GM12878 (cell line): ENCODE measurements around the gene FABP6. TPM values are rescaled to one million over a fixed set of nuclear protein-coding genes. Genes with fewer than 3 reads are reported as not detected.
"Not testable (repeated sequence)": the region's sequence is repeated elsewhere in the genome, so short reads cannot be mapped to it uniquely, and the experiment has no call there.

Source experiments
- ATAC-seq: fragments of 200-7000 bp; cut with Tn5 transposase; 3 replicates; pipeline ENCODE4 v1.9.1; 2020; ENCODE audit warnings: mild to moderate bottlenecking, moderate library complexity
- BruUV-seq: library from RNA; stranded (reverse); fragments of 400-500 nt; replicated peaks from 2 replicates; lab custom pipeline; 2021; lab: Mats Ljungman, UMichigan
- CTCF ChIA-PET: fragments of 300-600 bp; sonication (Branson Sonifier 250); formaldehyde crosslinking; extraction: SDS; loops from one replicate; lab custom pipeline; 2021; ENCODE audit warnings: inconsistent platforms; lab: Yijun Ruan, JAX
- POLR2A ChIA-PET: fragments of 350-600 bp; formaldehyde crosslinking; extraction: SDS; loops from one replicate; lab custom pipeline; 2021; ENCODE audit warnings: inconsistent platforms; lab: Charles Lee
- RAD21 ChIA-PET: fragments of 300-600 bp; sonication (Branson Sonifier 250); formaldehyde crosslinking; loops from one replicate; lab custom pipeline; 2023; ENCODE audit warnings: antibody characterized with exemption; ENCODE audit not compliant: unreplicated experiment; lab: Charles Lee
- SMC1A ChIA-PET: fragments of 300-600 bp; sonication (Branson Sonifier 250); formaldehyde crosslinking; loops from one replicate; lab custom pipeline; 2023; ENCODE audit not compliant: unreplicated experiment, uncharacterized antibody; lab: Charles Lee
- DNase-seq: peaks from one replicate; pipeline ENCODE4 v3.0.0-alpha.2; 2011; ENCODE audit warnings: low read depth, low spot score
- FAIRE-seq: peaks from 3 replicates; lab custom pipeline; 2011; peaks lifted over from hg19 to GRCh38; lab: Jason Lieb, UNC
- H2AFZ ChIP-seq: 2 replicates; pipeline ENCODE4 v1.6.0; 2011; ENCODE audit warnings: low read depth, low read length, control low read depth; ENCODE audit not compliant: control insufficient read depth
- H3K27ac ChIP-seq: 2 replicates; pipeline ENCODE4 v1.5.1; 2011; ENCODE audit warnings: control low read depth; ENCODE audit not compliant: control insufficient read depth, insufficient read depth
- H3K27me3 ChIP-seq, 2 experiments: replicated peaks in 1 of 2; 2 replicates each; pipeline versions ENCODE4 v1.6.0 to v1.6.1; 2011; ENCODE audit warnings: low read length in 1 of 2; ENCODE audit not compliant: control insufficient read depth in 2 of 2, insufficient read depth in 2 of 2
- H3K36me3 ChIP-seq, 2 experiments: 2 replicates each; pipeline ENCODE4 v1.5.1; 2011; ENCODE audit warnings: low read length in 1 of 2; ENCODE audit not compliant: control insufficient read depth in 2 of 2, insufficient read depth in 2 of 2
- H3K4me1 ChIP-seq: 2 replicates; pipeline ENCODE4 v1.6.1; 2011; ENCODE audit warnings: mild to moderate bottlenecking, low read length, moderate library complexity, mixed read lengths; ENCODE audit not compliant: control insufficient read depth, insufficient read depth
- H3K4me2 ChIP-seq: 2 replicates; pipeline ENCODE4 v1.6.0; 2011; ENCODE audit warnings: control low read depth; ENCODE audit not compliant: control insufficient read depth, insufficient read depth
- H3K4me3 ChIP-seq: fragments of 200-600 bp; sonication (generic); 2 replicates; pipeline ENCODE4 v1.5.1; 2016
- H3K79me2 ChIP-seq: 2 replicates; pipeline ENCODE4 v1.6.0; 2011; ENCODE audit warnings: low read length; ENCODE audit not compliant: control insufficient read depth, insufficient read depth
- H3K9ac ChIP-seq: 2 replicates; pipeline ENCODE4 v1.8.0; 2011; ENCODE audit warnings: low read length, control low read depth, mixed read lengths; ENCODE audit not compliant: control insufficient read depth, insufficient read depth
- H3K9me3 ChIP-seq: replicated peaks from 3 replicates; pipeline ENCODE4 v1.5.1; 2011; ENCODE audit warnings: mild to moderate bottlenecking, low read length; ENCODE audit not compliant: control insufficient read depth, insufficient read depth
- H4K20me1 ChIP-seq: 2 replicates; pipeline ENCODE4 v1.6.0; 2011; ENCODE audit not compliant: control insufficient read depth, insufficient read depth
- DPF2 ChIP-seq: fragments of 450-650 bp; IDR thresholded peaks from 2 replicates; pipeline ENCODE4 v1.6.1; 2017; ENCODE audit warnings: mild to moderate bottlenecking
- KDM1A ChIP-seq: fragments of 200-600 bp; sonication (generic); IDR thresholded peaks from 2 replicates; pipeline ENCODE4 v1.6.1; 2016; ENCODE audit warnings: borderline replicate concordance
- MTA2 ChIP-seq: fragments of 450-650 bp; IDR thresholded peaks from 2 replicates; pipeline ENCODE4 v1.6.1; 2016; ENCODE audit warnings: low read depth, mild to moderate bottlenecking, moderate library complexity
- NR2C2 ChIP-seq: IDR thresholded peaks from 2 replicates; pipeline ENCODE4 v1.6.1; 2011; ENCODE audit warnings: borderline replicate concordance, low read depth; ENCODE audit not compliant: control insufficient read depth, insufficient read length
- NR2F1 ChIP-seq: fragments of 450-650 bp; conservative IDR thresholded peaks from 2 replicates; pipeline ENCODE4 v1.6.1; 2017; ENCODE audit warnings: mild to moderate bottlenecking
- RCOR1 ChIP-seq: conservative IDR thresholded peaks from 2 replicates; pipeline ENCODE4 v1.6.1; 2012; ENCODE audit warnings: low read depth, low read length, improper control_type of control experiment
- SUZ12 ChIP-seq: fragments of 200-600 bp; sonication (generic); IDR thresholded peaks from one replicate; pipeline ENCODE4 v1.6.1; 2018; ENCODE audit warnings: antibody characterized with exemption, mild to moderate bottlenecking; ENCODE audit not compliant: unreplicated experiment
- ZNF217 ChIP-seq: fragments of 450-650 bp; IDR thresholded peaks from 2 replicates; pipeline ENCODE4 v1.6.1; 2017; ENCODE audit warnings: antibody characterized with exemption, mild to moderate bottlenecking
- WGBS: methylation state at CpG from one replicate; pipeline ENCODE4 v1.1.6; 2016; ENCODE audit warnings: low lambda C conversion rate; ENCODE audit not compliant: insufficient replicate concordance, insufficient coverage; ENCODE audit errors: missing lambda C conversion rate; 5-methylcytosine and 5-hydroxymethylcytosine counted together
- in situ Hi-C: fragments of 300-500 bp; cut with MboI; formaldehyde crosslinking; loops from 9 replicates; pipeline ENCODE4 v1.14.3; 2018; ENCODE audit warnings: mixed read lengths
- intact Hi-C: fragments of 100-400 bp; cut with micrococcal nuclease; formaldehyde crosslinking; loops from one replicate; pipeline ENCODE4 v1.14.2; 2022; ENCODE audit not compliant: unreplicated experiment
- polyA plus RNA-seq, 11 experiments: library from polyadenylated mRNA; depleted of rRNA in 4 of 11; unstranded in 6 of 11; stranded (reverse) in 5 of 11; fragments of >200 nt; fragmentation: Nextera tagmentation in 4 of 11; fragmentation: Illumina TruSeq in 1 of 11; extraction: Ambion mirVana in 4 of 11; extraction: Trizol in 1 of 11; gene quantifications; 1 replicate in 1 of 11; 2 replicates in 10 of 11; pipeline versions ENCODE4 v1.2.1 to v1.2.3, GENCODE V29; 2011 to 2016; ENCODE audit warnings: inconsistent platforms in 2 of 11, missing spikeins in 2 of 11, low read depth in 1 of 11
- total RNA-seq, 4 experiments: library from RNA; depleted of rRNA in 3 of 4; stranded (reverse); fragments of >200 nt in 3 of 4; fragmentation: Illumina TruSeq in 1 of 4; extraction: Trizol in 1 of 4; gene quantifications; 2 replicates each; pipeline versions ENCODE4 v1.2.1 to v1.2.3, GENCODE V29; 2013 to 2021

The FABP6 gene
- total and polyA plus RNA-seq, 10 of the 15 experiments (the other 5 are each of a cell fraction or from before 2014, with no cell fraction given): 0.66 to 8.1 (median 2.4) TPM

DNA sequence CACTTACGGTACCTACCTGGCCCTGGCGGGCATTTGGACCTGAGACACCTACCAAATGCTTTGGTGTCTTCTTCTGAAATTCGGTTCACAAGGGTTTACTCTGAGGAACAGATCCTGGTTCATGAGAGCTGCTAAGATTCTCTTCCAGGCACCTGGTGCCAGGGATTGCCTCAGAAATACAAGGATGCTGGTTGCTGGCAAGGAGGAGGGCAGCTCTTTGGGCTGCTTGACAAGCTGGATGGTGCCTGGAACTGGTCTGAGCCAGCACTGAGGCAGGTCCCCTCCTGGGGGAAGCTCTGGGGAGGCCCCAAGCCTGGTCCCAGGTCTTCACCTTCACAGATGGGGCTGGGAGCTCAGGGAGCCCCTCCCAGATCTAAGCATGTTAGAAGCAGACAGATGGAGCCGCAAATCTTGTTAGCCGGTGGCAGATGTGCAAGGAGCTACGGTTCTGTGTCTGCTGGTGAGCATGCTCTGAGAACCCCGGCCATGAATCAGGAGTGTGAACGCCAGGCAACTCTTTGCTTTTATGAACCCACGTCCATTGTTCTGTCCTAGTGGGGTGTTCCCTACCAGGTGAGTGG lies 16.3 kb downstream of the FABP6 start:
- Histone ChIP-seq H3K27me3 (no peaks in the 10 kb centered on the region), H3K4me3 (no peak overlapping the region), H3K9me3 (no peaks in the 10 kb centered on the region), H4K20me1 (no peaks in the 10 kb centered on the region), H3K79me2 (no peaks in the 10 kb centered on the region), H2AFZ (no peak overlapping the region), H3K4me2 (no peak overlapping the region), H3K36me3 (no peaks in the 10 kb centered on the region), H3K9ac (no peak overlapping the region), H3K4me1 (peaks cover 5% of the 10 kb centered on the region), H3K27ac (no peak overlapping the region)
- ChIA-PET CTCF (interaction anchor here (0.7 to 6.3 kb wide), 7 partner anchors 11 to 223 kb away, joined by 3 to 37 read pairs (median 5); no protein-coding TSS in a partner anchor), POLR2A (no interaction called here), SMC1A (interaction anchor here (0.7 to 2.4 kb wide), 7 partner anchors 10 to 224 kb away, joined by 3 to 13 read pairs (median 3); no protein-coding TSS in a partner anchor), RAD21 (interaction anchor here (0.5 to 2.0 kb wide), 2 partner anchors 14 to 20 kb away, joined by 3 to 7 read pairs; no protein-coding TSS in a partner anchor)
- WGBS: 36% methylated on average over 9 of the region's 9 CpGs
- DNase-seq (no peak), FAIRE-seq (no peak), ATAC-seq (no peak)
- in situ Hi-C loops: no loop called here
- intact Hi-C loops: loop anchor here (2.0 kb wide), 1 partner anchor 99 kb away; no protein-coding TSS in a partner anchor
- no peak for TF ChIP-seq RCOR1
- no peak for TF ChIP-seq KDM1A
- no peak for TF ChIP-seq ZNF217
- no peak for TF ChIP-seq DPF2
- no peak for TF ChIP-seq NR2F1
- no peak for TF ChIP-seq MTA2
- no peak for TF ChIP-seq SUZ12
- TF ChIP-seq NR2C2: no peak
- BruUV-seq: no TSS peak

DNA sequence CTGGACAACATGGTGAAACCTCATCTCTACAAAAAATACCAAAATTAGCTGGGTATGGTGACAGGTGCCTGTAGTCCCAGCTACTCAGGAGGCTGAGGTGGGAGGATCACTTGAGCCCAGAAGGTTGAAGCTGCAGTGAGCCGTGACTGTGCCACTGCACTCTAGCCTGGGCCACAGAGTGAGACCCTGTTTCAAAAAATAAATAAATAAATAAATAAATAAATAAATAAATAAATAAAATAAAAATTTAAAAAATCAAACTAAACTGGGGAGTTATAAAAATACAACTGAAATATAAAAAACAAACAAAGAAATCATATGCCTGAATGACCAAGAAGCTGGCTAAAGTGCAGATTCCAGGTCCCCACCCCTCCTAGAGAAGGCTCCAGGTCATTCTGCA lies 20.3 kb downstream of the FABP6 start:
- SMC1A ChIA-PET: interaction anchor here (1.0 to 1.1 kb wide), 3 partner anchors 18 to 98 kb away, joined by 3 read pairs; no protein-coding TSS in a partner anchor
- H3K4me1 ChIP-seq, FAIRE-seq, in situ Hi-C loops, H3K4me3 ChIP-seq, DNase-seq, H3K9me3 ChIP-seq, H3K4me2 ChIP-seq, H3K27me3 ChIP-seq, H3K27ac ChIP-seq, H4K20me1 ChIP-seq, H3K79me2 ChIP-seq, H3K36me3 ChIP-seq, BruUV-seq, intact Hi-C loops, H3K9ac ChIP-seq, H2AFZ ChIP-seq, ATAC-seq: not testable (repeated sequence)
- CTCF ChIA-PET: interaction anchor here (1.1 to 1.6 kb wide), 5 partner anchors 17 to 228 kb away, joined by 3 read pairs; no protein-coding TSS in a partner anchor
- POLR2A ChIA-PET: interaction anchor here (1.1 kb wide), 1 partner anchor 10 kb away, joined by 3 read pairs; no protein-coding TSS in a partner anchor
- WGBS: 57% methylated on average over 1 of the region's 1 CpG
- RAD21 ChIA-PET: interaction anchor here (0.7 to 0.8 kb wide), 2 partner anchors 18 to 228 kb away, joined by 3 to 4 read pairs; no protein-coding TSS in a partner anchor
